ENCODE measurements around the gene HERPUD1.

HERPUD1 gene

DNA sequence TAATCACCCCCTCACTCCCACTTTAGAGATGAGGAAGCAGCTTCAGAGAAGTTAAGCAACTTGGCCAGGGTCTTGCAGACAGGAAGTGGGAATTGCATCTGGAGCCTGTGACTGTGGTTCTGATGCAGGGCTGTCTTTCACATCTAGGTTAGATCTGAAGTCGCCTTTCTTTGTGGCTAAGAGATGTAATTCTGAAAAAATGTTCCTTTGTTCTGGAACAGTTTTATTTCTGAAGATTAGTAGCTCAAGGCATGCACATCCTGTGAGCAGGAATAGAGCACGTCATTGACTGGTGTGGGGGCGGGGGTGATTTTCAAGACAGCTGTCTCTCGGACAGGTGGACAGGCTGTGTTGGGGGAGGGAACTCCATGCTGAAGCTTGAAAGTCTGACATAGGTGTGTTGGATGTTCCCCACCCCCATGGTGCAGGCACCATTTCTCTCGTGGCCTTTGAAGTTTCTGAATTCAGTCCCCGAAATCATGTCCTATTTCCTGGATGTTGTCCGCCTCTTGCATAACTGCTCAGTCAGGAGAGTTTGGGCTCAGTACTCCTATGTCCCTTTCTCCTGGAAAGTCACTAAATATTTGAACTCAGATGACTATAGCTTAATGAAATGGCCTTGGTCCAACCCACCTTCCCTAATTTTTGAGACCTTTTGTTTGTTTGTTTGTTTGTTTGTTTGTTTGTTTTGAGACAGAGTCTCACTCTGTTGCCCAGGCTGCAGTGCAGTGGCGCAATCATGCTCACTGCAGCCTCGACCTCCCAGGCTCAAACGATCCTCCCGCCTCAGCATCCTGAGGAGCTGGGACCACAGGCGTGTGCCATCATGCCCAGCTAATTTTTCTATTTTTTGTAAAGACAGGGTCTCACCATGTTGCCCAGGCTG, 21.0 kb upstream of the HERPUD1 start:
- DNase-seq (ENCODE audit: low read depth) = no peak

DNA sequence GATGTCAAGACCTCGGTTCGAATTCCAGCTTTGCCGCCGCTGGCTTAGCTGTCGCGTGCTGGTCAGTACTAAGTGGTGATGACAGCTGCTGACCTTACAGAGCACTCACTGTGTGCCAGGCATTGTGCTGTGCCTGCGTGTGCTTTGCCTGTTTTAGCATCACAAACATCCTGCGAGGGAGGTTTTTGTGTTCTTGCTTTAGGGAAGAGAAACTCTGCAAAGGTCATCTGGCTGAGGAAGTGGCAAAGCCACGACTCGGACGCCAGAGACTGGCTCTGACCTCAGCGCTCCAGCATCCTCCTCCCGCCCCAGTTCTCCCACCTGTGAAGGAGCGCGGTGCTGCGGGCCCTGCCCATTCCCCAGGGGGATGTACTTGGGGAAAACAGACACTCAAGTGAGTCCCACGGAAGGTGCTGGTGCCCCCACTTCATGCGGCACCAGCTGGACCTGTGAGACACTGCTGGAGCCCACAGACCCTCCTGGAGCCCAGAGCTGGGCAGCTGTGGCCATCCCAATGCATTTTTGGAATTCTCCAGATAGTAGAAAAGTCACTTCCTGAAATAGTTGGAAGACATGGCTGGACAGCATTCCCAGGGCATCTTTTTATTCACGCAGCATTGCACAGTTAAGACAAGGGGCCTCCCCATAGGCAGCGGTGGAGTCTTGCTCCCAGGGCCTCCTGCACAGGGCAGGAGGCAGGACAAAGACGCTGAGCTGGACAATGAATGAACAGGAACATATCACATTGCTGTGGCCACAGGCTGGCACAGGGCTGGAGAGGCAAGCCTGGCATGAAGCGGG, 20.0 kb upstream of the HERPUD1 start:
- no peak for DNase-seq (ENCODE audit: low read depth)

DNA sequence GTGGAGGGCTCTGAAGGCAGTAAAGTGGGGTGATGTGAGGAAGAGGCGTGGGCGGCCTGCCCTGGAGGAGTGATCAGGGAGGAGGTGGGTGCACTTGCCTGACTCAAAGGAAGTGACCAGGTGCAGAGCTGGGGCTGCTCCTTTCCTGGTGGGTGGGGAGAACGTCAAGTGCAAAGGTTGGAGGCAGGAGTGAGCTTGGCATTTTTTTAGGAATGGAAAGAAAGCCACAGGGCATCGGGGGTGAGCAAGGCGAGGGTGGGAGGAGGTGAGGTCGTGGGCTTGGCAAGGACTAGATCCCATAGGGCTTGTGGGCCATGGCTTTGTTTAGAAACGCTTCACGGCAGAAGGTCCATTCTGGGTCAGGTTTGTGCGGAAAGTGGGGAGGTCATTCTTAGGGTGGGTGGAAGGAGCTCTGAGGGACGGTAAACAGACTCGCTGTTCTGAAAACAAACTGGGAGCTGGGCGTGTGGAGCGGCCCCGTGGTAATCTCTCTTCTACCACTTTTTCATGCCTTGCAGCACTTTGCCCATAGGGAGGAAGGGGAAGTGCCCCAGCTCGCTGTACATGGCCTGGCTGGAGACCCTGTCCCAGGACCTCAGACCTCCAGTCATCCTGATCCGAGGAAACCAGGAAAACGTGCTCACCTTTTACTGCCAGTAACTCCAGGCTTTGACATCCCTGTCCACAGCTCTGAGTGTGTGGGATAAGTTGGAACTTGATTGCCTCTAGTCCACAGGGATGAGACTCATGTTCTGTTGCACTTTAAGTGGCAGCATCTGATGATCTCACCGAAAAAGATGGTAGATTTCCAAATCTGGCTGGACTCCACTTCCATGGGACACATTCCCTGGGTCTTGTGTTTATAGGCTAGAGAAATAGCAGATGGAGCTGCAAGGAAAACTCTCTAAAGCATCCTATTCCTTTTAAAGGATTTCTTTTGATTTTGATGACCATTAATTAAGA, 18.9 kb upstream of the HERPUD1 start:
- DNase-seq (ENCODE audit: low read depth) = no peak

DNA sequence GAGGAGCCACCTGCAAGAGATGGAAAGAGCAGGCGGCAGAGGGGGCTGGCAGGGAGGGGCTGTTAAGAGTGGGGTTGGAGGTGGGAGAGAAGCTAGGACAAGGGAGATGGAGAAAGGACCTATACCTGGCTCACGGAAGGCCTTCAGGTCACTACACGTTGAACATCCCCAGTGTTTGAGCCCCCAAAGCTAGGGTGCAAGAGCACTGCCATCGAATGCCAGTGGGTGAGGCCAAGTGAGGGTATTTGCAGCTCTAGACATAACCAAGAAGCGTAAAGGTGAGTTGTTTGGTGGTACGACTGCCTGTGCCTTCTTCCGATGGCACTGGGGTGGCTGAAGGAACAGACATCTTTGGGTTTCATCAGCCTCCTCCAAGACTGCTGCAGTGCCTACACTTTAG, 17.0 kb upstream of the HERPUD1 start:
- DNase-seq (ENCODE audit: low read depth) = no peak

DNA sequence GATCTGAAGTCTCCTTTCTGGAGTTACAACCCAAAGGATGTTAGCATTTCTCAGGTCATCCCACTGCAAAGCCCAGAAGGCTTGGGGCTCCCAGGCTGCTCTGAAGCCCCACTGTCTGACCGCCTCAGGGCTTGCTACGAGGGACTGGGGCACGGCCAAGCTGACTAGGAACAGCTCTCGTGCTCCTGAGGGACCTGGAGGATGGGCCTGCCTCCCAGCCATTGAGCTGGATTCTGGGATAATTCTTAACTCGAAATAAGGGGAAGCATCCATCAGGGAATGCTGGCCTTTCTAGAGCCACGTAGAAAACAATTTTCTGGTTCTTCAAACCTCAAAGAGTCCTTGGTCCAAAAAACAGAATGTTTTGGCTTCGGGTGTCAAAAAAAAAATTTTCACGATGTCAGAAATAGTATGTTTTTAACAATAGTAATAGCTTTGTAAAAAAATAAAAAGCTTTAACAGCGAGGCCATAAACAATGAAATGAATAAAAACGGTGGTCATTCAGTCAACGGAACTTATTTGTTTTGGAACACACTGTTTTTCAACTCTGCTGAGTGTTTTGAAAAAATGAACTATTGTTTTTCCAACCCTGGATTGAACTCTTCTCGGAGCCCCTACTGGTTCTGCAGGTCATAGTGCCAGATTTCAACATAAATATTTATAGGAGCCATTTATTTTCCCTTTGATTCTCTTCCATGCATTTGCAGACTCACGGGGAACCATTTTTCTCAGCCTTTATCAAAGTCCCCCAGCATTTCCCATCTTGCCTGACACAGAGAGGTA, 16.4 kb upstream of the HERPUD1 start:
- DNase-seq (ENCODE audit: low read depth) = no peak

DNA sequence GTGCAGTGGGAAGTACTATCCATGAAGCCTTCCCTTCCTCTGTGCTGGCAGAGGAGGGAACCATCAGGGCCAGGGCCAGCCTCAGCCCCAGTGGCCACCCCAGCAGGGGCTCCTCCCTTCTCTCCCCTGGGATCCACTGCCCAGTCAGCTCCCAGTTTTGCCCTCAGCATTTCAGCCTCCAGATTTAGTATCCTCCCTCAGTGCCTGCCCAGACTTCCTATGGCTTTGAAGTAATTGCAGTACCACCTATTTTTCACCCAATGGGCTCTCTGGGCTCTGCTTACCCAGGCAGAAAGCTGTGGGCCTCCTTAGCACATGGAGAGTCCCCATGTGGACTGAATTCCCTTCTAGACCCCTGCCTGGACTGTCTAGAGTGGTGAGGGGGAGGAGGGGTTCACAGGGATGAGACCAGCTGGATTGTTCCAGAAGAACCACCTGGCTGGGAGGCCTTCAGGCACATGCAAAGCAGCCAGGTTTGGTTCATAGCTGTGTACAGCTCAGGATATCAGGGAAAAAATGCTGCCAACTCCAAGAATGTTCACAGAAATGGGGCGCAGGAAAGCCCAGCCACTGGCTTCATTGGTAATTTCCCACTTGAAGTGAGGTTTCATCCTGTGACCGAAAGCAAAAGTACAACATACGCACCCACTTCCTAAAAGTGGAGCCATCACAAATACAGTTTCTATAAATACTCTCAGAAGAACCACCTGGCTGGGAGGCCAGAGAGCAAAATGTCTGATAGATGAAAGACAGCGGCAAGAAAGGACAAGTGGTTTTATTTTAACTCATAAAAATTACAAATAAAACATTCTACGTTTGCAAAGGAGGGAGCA, 15.2 kb upstream of the HERPUD1 start:
- no peak for DNase-seq (ENCODE audit: low read depth)

DNA sequence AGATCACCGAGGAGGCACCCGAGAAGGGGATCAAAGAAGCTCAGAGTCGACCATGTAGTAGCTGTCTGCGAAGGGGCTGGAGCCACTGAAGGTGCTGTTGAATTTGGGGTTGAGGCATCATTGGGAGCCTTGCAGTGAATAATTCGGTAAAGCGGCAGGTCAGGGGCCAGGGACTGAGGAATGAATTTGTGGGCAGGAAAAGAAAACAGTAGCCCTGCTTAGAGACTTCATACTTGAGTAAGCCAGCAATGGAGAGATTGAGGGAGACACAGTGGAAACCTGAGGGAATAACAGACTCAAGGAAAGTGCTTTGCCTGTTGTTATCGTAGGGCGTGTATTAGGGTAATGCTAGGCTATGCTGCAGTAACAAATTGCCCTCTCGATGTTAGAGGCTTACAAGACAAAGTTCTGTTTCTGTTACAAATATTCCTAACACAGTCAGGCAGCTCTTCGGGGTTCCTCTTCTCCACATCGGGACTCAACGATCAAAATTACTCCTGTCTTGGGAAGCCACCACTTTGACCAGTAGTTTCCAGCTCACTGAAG, 13.4 kb upstream of the HERPUD1 start:
- DNase-seq (ENCODE audit: low read depth) = no peak

DNA sequence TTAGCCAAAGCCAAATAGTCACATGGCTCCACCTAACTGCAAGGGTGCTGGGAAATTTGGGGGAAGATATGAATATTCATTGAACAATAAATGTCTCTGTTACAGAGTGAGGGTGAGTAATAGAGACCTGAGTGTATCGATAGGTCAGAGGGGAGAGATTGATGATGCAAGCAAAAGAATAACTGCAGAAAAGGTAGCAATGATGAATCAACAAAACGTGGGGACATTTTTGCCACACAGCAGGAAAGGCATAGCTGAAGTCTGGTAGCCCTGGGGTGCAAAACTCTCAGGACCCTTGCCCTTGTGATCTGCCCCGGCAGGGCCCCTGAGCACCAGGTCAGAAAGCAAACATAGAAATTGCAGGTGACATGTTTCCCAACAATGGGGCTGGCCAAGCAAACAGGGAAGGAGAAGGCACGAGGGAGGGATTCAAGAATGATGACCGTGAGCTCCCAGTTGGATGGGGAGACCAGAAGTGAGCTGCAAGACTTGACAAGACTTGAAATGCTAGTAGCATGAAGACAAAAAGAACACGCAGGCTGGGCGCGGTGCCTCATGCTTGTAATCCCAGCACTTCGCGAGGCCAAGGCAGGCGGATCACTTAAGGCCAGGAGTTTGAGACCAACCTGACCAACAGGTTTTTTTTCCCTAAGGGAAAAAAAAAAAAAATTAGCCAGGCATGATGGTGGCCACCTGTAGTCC, 12.7 kb upstream of the HERPUD1 start:
- DNase-seq (ENCODE audit: low read depth) = no peak

DNA sequence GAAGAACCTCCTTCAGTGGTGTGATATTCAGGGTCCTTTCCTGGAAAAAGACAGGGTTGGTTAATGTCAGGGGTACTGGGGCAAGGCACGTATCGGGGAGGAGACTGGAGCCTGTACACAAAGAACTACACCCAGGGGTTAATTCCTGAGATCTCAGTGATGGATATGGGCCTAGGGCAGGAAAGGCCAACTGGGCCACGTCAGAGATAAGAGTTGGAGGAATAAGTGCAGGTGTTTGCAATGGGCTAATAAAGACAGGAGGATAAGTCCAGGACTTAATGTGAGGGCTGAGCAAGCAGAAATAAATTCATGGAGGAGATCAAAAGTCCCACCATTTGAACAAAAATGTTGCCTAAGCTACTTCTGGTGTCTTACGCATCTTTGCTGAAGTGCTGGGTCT, 10.4 kb upstream of the HERPUD1 start:
- no peak for DNase-seq (ENCODE audit: low read depth)

DNA sequence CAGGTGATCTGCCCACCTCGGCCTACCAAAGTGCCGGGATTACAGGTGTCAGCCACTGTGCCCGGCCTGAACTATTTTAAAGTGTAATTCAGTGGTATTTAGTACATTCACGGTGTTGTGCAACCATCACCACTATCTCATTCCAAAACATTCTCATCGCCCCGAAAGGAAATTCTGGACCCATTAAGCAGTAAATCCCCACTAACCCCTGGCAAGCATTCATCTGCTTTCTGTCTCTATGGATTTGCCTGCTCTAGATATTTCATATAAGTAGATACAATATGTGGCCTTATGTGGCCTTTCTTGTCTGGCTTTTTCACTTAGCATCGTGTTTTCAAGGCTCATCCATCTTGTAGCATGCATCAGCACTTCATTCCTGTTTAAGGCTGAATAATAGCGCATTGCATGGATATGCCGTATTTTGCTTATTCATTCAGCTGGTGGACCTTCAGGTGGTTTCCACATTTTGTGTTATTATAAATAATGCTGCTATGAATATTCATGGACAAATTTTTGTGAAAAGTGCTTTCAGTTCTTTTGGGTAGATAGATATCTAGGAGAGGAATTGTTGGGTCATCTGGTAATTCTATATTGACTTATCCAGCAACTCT, 8.4 kb upstream of the HERPUD1 start:
- no peak for DNase-seq (ENCODE audit: low read depth)

DNA sequence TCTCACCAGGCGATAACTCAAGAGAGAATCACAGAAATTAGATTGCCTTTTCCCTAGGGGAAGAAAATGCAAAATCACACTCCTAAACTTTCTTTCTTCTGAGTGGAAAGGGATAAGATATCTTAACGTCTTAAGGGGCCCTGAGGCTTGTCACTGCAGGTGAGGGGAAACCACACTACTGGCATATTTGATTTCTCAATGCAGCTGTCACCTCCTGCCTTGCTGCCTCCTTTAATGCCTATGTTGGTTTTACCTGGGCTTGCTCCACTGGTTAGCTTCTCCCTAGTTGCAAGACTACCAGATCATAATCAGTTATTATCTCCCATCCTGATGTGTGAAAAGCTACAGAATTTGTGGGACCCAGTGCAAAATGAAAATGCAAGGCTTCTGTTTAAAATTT, 4.5 kb upstream of the HERPUD1 start:
- no peak for DNase-seq (ENCODE audit: low read depth)

DNA sequence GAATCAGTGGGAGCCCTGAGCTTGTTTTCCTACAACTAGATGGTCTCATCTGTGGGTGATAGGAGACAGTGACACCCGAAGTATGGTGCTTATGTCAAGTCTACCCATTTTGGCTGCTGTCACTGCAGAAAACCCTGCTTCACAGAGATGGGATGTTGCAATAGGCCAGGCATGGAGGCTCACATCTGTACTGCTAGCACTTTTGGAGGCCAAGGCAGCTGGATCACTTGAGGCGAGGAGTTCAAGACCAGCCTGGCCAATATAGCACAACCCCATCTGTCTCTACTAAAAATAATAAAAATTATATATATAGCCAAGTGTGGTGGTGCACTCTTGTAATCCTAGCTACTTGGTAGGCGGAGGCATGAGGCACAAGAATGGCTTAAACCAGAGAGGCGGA, 2.3 kb upstream of the HERPUD1 start:
- DNase-seq (ENCODE audit: low read depth) = no peak

DNA sequence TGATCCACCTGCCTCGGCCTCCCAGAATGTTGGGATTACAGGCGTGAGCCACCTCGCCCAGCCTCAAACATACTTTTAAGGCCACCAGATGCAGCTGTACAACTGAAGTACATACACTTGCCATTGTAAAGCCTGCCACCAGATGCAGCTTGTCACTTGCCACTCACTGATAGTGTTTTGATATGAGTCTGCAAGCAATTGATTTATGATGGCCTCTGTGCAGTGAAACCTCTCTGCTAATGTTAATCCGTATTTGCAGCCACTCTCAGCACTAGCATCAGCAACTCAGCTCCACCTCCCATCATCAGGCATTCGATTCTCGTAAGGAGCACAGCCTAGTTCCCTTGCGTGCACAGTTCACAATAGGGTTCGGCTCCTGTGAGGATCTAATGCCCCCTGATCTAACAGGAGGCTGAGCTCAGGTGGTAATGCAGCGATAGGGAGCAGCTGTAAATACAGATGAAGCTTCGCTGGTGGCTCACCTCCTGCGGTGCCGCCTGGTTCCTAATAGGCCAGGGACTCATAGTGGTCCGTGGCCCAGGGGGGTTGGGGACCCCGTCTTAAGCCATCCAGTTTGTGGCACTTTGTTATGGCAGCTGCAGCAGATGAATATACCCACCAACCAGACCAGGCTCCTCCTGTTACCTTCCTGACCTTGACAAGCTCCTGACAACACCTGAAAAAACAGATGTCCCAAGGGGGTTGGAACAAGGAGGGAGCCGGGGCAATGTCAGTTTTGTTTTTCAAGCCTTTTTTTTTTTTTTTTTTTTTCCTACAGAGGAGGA, 1.3 kb upstream of the HERPUD1 start:
- DNase-seq (ENCODE audit: low read depth) = no peak

DNA sequence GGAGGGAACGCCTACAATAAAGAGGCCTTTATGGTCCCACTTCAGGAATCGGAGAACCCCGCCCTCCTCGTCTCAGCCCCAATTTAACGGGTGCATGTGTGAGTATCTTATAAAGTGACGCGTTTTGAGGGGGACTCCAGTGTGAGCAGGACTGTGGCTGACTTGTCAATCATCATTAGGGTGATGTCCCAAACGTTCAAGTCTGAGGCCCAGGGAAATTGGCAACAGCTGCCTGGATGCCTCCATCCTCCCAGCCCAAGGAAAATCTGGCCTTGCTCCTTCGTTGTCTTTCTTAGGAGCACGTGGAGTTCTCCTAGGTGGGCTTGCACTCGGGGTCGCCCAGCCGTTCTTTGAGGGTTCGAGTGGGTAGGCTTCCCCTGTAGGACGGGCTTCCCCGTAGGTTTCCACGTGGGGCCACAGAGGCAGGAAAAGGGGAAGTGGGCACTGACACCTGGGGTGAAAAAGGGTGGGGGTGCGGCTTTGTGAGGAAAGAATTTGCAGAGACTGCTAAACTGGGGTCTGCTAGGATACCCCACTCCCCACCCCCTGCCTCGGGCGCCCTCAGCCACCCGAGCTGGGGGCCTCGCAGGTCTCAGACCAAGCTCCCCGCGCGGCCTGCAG, 561 bp upstream of the HERPUD1 start:
- DNase-seq (ENCODE audit: low read depth) = no peak

DNA sequence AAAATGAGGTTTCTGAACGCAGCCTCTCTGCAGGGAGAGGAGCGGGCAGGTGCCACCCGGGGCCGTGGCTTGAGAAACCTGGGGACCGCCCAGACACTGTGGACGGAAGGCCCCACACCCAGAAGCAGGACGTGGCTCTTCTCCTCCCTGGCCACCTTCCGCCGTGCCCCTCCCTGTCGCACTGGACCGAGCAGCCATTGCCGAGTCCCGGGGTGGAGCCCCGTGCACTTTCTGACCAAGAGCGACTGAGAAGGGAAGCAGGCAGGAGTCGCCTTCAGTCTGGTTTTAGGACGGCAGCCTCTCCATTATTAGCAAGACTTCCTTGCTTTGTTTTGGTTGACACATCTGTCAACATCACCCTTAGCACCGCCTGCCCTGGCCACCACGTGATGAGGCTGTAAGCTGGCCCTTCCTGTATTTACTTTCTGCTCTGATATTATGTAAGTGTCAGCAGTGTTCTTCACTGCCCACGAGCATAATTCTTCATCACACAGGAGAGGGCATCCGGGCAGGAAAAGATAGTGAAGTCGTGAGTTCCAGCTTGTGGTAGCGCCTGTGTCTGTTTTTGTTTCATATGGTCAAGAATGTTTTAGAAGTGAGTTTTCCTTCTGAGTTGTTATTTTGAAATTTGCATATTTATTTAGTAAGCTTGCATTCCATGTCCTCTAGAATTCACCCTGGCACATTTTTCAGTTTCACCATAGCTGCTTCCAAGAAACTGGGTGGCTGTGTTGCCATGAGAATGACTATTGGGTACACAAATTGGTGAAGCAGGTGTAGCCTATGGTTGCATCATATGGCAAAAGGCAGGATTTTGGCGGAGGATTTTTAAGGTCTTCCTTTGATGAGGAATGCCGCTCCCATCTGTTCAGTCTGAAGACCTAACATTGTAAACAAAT, 1.0 kb downstream of the HERPUD1 start:
- peak; percentile 33 for DNase-seq (ENCODE audit: low read depth)

DNA sequence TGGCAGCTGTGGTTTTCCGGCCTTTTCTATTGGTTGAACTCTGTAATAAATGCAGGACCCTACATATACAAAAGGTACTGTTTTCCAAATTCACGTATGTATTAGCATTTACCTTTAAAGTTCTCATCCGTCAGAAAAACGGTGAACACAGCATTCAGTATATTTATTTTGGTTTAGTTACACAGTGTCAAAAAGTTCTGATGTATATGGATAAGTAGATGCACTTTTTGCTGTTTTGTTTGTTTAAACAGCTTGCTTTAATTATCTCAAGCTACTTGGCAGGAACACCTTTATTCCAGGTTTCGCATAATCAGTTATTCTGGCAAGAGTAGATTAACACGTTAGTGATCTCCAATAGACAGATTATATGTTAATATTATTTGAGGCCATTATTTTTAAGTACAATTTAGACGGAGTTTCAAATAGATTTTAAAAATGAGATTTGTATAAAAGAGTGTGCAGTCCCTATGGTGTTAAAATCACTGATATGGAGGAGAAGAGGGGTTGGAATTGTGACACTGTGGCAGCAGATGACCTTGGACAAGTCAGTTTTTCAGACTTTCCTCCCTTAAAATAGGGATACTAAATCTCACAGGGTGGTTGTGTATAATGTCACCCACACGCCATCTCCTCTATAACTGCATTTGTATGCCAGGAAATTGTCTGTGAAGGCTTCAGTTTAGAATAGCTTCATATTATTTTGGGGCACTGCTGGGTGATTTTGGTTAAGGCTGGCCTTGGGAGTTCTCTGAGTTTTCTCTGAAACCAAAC, 2.1 kb downstream of the HERPUD1 start:
- DNase-seq (ENCODE audit: low read depth) = no peak
